Smooth muscle cell (in vitro differentiated cells): ENCODE measurements around the gene LRRIQ4. TPM values are rescaled to one million over a fixed set of nuclear protein-coding genes. Genes with fewer than 3 reads are reported as not detected.

Source experiments
- DNase-seq: peaks from one replicate; lab custom pipeline; 2025; ENCODE audit not compliant: unreplicated experiment; lab: John Stamatoyannopoulos, UW
- H2AFZ ChIP-seq: fragments of 200-600 bp; sonication (generic); 2 replicates; pipeline ENCODE4 v1.6.0; 2016; ENCODE audit warnings: antibody characterized with exemption, low read depth, mild to moderate bottlenecking
- H3F3A ChIP-seq: fragments of 200-600 bp; sonication (generic); 2 replicates; pipeline ENCODE4 v1.6.0; 2017; ENCODE audit warnings: antibody characterized with exemption, low read depth
- H3K27ac ChIP-seq: fragments of 200-600 bp; sonication (generic); 2 replicates; pipeline ENCODE4 v1.5.1; 2016; ENCODE audit warnings: low read depth, mild to moderate bottlenecking
- H3K27me3 ChIP-seq: fragments of 200-600 bp; sonication (generic); 2 replicates; pipeline ENCODE4 v1.6.1; 2016; ENCODE audit warnings: low read depth, mild to moderate bottlenecking
- H3K36me3 ChIP-seq: fragments of 200-600 bp; sonication (generic); 2 replicates; pipeline ENCODE4 v1.5.1; 2016; ENCODE audit warnings: low read depth
- H3K4me1 ChIP-seq: fragments of 200-600 bp; sonication (generic); 2 replicates; pipeline ENCODE4 v1.5.1; 2016; ENCODE audit warnings: low read depth
- H3K4me2 ChIP-seq: fragments of 200-600 bp; sonication (generic); 2 replicates; pipeline ENCODE4 v1.6.0; 2016; ENCODE audit warnings: mild to moderate bottlenecking
- H3K4me3 ChIP-seq: fragments of 200-600 bp; sonication (generic); 2 replicates; pipeline ENCODE4 v1.5.1; 2016; ENCODE audit warnings: mild to moderate bottlenecking
- H3K79me2 ChIP-seq: fragments of 200-600 bp; sonication (generic); 2 replicates; pipeline ENCODE4 v1.6.0; 2016; ENCODE audit warnings: low read depth, mild to moderate bottlenecking
- H3K9ac ChIP-seq: fragments of 200-600 bp; sonication (generic); 2 replicates; pipeline ENCODE4 v1.6.0; 2016; ENCODE audit warnings: low read depth
- H3K9me3 ChIP-seq: fragments of 200-600 bp; sonication (generic); replicated peaks from 2 replicates; pipeline ENCODE4 v1.5.1; 2016; ENCODE audit warnings: low read depth
- H4K20me1 ChIP-seq: fragments of 200-600 bp; sonication (generic); 2 replicates; pipeline ENCODE4 v1.6.0; 2016; ENCODE audit warnings: low read depth
- WGBS: methylation state at CpG from one replicate; pipeline ENCODE4 v1.1.7; 2016; ENCODE audit warnings: low lambda C conversion rate; 5-methylcytosine and 5-hydroxymethylcytosine counted together
- polyA plus RNA-seq: library from polyadenylated mRNA; unstranded; fragments of >200 nt; fragmentation: Nextera tagmentation; extraction: Ambion mirVana; gene quantifications from 2 replicates; pipeline ENCODE4 v1.2.1, GENCODE V29; 2016
- total RNA-seq: library from RNA; depleted of rRNA; stranded (reverse); fragments of >200 nt; gene quantifications from 2 replicates; pipeline ENCODE4 v1.2.3, GENCODE V29; 2014
- TF ChIP-seq, protein P1 (sequence below): fragments of 200-600 bp; sonication (generic); IDR thresholded peaks from 2 replicates; pipeline ENCODE4 v1.5.1; 2017; ENCODE audit warnings: borderline replicate concordance, mild to moderate bottlenecking, antibody characterized with exemption; ENCODE audit not compliant: insufficient read depth, poor library complexity, severe bottlenecking

The LRRIQ4 gene
- total and polyA plus RNA-seq, 2 experiments from 2014 or later: 0.18 TPM; not detected in 1

- H3K79me2 ChIP-seq: peaks cover 10% of the 10 kb centered on the region
- no peaks in the 10 kb centered on the region for H3K36me3 ChIP-seq
- peaks cover 7% of the 10 kb centered on the region for H3K4me1 ChIP-seq
- peak within 1 kb of the TSS; percentile 97 for H3K4me2 ChIP-seq
- H3K27ac ChIP-seq: peak within 1 kb of the TSS; percentile 65
- peak within 1 kb of the TSS; percentile 79 for H3K9ac ChIP-seq
- peaks cover 7% of the 10 kb centered on the region for H4K20me1 ChIP-seq
- H3K9me3 ChIP-seq: no peaks in the 10 kb centered on the region
- H2AFZ ChIP-seq: peak within 1 kb of the TSS; percentile 92
- peaks cover 33% of the 10 kb centered on the region for H3F3A ChIP-seq
- peak within 1 kb of the TSS; percentile 90 for H3K4me3 ChIP-seq
- TF ChIP-seq, protein P1, sequence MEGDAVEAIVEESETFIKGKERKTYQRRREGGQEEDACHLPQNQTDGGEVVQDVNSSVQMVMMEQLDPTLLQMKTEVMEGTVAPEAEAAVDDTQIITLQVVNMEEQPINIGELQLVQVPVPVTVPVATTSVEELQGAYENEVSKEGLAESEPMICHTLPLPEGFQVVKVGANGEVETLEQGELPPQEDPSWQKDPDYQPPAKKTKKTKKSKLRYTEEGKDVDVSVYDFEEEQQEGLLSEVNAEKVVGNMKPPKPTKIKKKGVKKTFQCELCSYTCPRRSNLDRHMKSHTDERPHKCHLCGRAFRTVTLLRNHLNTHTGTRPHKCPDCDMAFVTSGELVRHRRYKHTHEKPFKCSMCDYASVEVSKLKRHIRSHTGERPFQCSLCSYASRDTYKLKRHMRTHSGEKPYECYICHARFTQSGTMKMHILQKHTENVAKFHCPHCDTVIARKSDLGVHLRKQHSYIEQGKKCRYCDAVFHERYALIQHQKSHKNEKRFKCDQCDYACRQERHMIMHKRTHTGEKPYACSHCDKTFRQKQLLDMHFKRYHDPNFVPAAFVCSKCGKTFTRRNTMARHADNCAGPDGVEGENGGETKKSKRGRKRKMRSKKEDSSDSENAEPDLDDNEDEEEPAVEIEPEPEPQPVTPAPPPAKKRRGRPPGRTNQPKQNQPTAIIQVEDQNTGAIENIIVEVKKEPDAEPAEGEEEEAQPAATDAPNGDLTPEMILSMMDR: no peak
- no peaks in the 10 kb centered on the region for H3K27me3 ChIP-seq
- DNase-seq: peak; percentile 25
- WGBS: 1% methylated on average over 49 of the region's 51 CpGs
These were observed 43.1 kb upstream of the LRRIQ4 start, which contains the start of gene ACTRT3 for GRCh38 chr3:169769287-169770181. ACTRT3 (minus strand) TSS chr3:169769561; CDS start chr3:169769520, 41 bp downstream.

- Histone ChIP-seq H2AFZ (peak overlapping the region; percentile 92), H3K4me2 (peak overlapping the region; percentile 99), H3K9me3 (no peaks in the 10 kb centered on the region), H3K27ac (peak overlapping the region; percentile 97), H3K4me1 (peaks cover 7% of the 10 kb centered on the region), H3K4me3 (peak overlapping the region; percentile 78), H3K9ac (peak overlapping the region; percentile 98), H4K20me1 (peaks cover 18% of the 10 kb centered on the region), H3F3A (peaks cover 23% of the 10 kb centered on the region), H3K27me3 (no peaks in the 10 kb centered on the region), H3K79me2 (peaks cover 26% of the 10 kb centered on the region), H3K36me3 (peaks cover 7% of the 10 kb centered on the region)
- no peak for DNase-seq
- WGBS: 1% methylated on average over 27 of the region's 27 CpGs
- TF ChIP-seq, protein P1: no peak
These were observed 41.0 kb upstream of the LRRIQ4 start for GRCh38 chr3:169771497-169772304.

- Histone ChIP-seq H3K27me3 (no peaks in the 10 kb centered on the region), H3K4me2 (peak overlapping the region; percentile 99), H2AFZ (peak overlapping the region; percentile 92), H3K79me2 (peaks cover 26% of the 10 kb centered on the region), H3F3A (peaks cover 23% of the 10 kb centered on the region), H3K9ac (peak overlapping the region; percentile 98), H3K36me3 (peaks cover 7% of the 10 kb centered on the region), H3K4me1 (peaks cover 7% of the 10 kb centered on the region), H3K9me3 (no peaks in the 10 kb centered on the region), H4K20me1 (peaks cover 24% of the 10 kb centered on the region), H3K4me3 (peak overlapping the region; percentile 78), H3K27ac (peak overlapping the region; percentile 97)
- WGBS: under 1% methylated on average over 15 of the region's 15 CpGs
- peak; percentile 67 for DNase-seq
- TF ChIP-seq, protein P1: no peak
These were observed 40.3 kb upstream of the LRRIQ4 start for GRCh38 chr3:169772305-169772896.
